ENCODE measurements around the gene ANAPC2.

Gene ANAPC2

GRCh38 chr9:137217276-137218211 lies 29.2 kb upstream of the ANAPC2 start:
- no peak for DNase-seq (ENCODE audit: low spot score)
- in situ Hi-C loops (cut with MboI; ENCODE audit: low pct_unique_long_range_greater_than_20kb, low sequenced_read_pairs, unreplicated experiment), result no loop called here
- no peak for TF ChIP-seq CTCF (IDR thresholded peaks at IDR 0.05; ENCODE audit: extremely low read depth, insufficient read depth, missing control alignments)

- TF ChIP-seq CTCF (IDR thresholded peaks at IDR 0.05; ENCODE audit: extremely low read depth, insufficient read depth, missing control alignments), result no peak
- DNase-seq (ENCODE audit: low spot score), result no peak
- in situ Hi-C loops (cut with MboI; ENCODE audit: low pct_unique_long_range_greater_than_20kb, low sequenced_read_pairs, unreplicated experiment), result no loop called here
These were observed 28.0 kb upstream of the ANAPC2 start for GRCh38 chr9:137216188-137216965.

- TF ChIP-seq CTCF (IDR thresholded peaks at IDR 0.05; ENCODE audit: extremely low read depth, insufficient read depth, missing control alignments), result no peak
- in situ Hi-C loops (cut with MboI; ENCODE audit: low pct_unique_long_range_greater_than_20kb, low sequenced_read_pairs, unreplicated experiment), result no loop called here
- DNase-seq (ENCODE audit: low spot score), result no peak
These were observed 27.0 kb upstream of the ANAPC2 start for GRCh38 chr9:137215196-137215986.

GRCh38 chr9:137214620-137215019 lies 26.3 kb upstream of the ANAPC2 start:
- no peak for TF ChIP-seq CTCF (IDR thresholded peaks at IDR 0.05; ENCODE audit: extremely low read depth, insufficient read depth, missing control alignments)
- in situ Hi-C loops (cut with MboI; ENCODE audit: low pct_unique_long_range_greater_than_20kb, low sequenced_read_pairs, unreplicated experiment), result no loop called here

GRCh38 chr9:137213160-137214060 lies 25.1 kb upstream of the ANAPC2 start:
- peak; percentile 34 for TF ChIP-seq CTCF (IDR thresholded peaks at IDR 0.05; ENCODE audit: extremely low read depth, insufficient read depth, missing control alignments)
- in situ Hi-C loops (cut with MboI; ENCODE audit: low pct_unique_long_range_greater_than_20kb, low sequenced_read_pairs, unreplicated experiment), result no loop called here
- no peak for DNase-seq (ENCODE audit: low spot score)

More at GRCh38 chr9:137214620-137215019, 26.3 kb upstream of the ANAPC2 start:
- no peak for DNase-seq (ENCODE audit: low spot score)

Data from GM13977 (cell line).